HG03159 (cell line): ENCODE measurements around the gene NAGLU.
"Not testable (repeated sequence)": the region's sequence is repeated elsewhere in the genome, so short reads cannot be mapped to it uniquely, and the experiment has no call there.

Experiments used
- ATAC-seq: cut with Tn5 transposase; IDR thresholded peaks from one replicate; pipeline ENCODE4 v1.9.1; 2021; ENCODE audit warnings: mild to moderate bottlenecking, moderate library complexity; ENCODE audit not compliant: unreplicated experiment

The NAGLU gene

DNA sequence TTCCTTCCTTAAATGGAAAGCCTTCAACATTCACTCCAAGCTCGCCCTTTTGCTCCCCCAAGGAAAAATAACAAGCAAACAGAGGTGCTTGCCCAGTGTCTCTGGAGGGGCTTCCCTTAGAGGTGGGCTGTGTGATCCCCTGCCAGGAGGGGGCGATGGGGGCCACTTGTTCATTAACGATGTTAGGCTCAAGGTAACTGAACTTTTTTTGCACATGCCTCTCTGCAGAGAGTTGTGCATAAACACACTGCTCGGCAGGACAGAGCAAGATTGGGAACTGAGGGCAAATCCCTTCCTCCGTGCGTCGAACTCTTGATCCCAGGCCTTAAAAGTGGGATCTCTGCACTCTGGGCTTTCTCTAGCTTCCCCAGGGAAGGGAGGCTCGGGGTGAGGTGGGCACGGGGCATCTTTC, 15.5 kb upstream of the NAGLU start:
- ATAC-seq: no peak

DNA sequence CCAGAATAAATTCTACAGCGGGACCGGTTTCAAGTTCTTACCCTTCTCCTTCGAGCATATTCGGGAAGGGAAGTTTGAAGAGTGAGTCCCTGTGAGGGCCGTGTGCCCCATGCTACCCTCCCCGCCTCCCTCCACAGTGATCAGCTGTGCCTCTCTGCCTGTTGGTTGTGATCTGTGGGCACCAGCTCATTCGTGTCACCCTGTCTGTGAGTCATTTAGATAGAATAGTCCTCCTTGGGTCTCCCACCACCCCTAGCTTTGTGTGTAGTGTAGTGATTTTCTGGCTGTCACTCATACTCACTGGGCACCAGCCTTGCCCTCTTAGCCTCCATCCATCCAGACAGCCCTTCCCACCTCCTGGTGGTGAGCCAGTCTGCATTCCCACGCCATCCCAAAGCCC, 15.0 kb upstream of the NAGLU start:
- ATAC-seq: no peak

DNA sequence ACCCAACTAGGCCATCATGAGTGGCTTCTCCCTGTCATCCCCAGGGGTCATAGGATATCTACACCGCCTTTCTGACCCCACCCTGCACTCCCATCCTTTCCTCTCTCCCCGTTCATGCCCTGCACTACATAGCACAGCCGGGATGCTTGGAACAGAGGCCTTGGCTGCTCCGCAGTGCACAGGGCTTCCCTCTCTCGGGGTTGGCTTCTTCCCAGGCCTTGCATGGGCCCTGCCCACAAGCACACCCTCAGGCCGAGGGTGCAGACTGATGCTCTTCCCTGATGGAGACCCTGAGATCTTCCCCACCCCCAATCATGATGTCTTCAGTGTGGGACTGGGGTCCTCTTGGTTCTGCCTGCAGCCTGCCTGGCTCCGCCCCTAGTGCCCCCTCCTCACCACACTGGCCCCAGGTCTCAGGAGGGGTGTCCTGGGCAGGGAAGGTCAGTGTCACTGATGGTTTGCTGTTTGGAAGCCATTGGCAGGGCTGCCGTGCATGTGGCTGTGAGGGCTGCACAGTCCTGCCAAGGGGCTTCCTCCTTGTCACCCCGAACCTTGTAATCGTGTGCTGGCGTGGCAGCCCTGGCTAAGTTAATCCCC, 14.3 kb upstream of the NAGLU start:
- no peak for ATAC-seq

DNA sequence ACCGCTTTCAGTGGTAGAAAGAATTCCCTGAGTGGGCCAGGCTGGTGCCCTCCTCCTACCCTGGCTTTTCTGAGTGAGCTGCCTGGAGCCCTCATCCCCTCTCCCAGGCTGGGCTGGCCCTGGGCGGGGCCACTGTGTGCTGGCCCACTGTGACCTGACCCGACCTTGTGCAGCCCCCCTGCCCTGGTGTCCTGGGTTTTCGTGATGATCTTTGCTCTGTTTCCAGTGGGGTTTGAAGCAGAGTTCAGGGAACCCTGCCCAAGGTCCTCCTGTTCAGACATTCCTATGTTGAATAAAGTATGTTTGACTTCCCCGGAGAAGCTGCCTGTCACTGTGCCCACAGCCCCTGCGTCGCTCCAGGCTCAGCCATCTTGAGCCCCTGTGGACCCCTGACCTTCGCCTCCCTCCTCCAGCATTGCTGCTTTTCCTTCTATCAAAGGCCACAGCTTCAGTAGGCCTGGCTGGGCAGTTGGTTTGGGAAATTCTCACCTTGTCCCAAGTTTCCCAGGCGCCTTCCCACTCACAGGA, 13.7 kb upstream of the NAGLU start:
- no peak for ATAC-seq

DNA sequence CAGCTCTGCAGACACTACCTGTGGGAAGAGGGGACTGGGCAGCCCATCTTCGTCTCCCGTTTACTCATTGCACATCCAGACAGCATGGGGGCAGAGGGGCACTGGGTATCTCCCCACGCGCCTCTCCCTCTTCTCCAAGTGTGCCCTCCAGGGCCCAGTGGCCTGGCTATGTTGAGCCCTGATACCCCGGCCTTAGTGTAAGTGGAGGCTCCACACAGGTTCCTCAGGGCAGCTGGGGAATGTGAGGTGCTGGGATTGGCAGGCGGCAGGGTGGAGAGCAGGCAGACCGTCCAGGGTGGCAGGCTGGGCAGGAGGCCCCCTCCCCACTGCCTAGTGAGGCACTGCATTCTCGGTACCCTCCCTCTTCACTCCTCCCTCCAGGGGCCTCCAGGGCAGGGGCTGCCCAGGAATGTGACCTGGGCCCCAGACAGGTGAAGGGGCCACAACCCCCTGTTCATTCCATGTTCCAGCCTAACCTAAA, 13.2 kb upstream of the NAGLU start:
- no peak for ATAC-seq

DNA sequence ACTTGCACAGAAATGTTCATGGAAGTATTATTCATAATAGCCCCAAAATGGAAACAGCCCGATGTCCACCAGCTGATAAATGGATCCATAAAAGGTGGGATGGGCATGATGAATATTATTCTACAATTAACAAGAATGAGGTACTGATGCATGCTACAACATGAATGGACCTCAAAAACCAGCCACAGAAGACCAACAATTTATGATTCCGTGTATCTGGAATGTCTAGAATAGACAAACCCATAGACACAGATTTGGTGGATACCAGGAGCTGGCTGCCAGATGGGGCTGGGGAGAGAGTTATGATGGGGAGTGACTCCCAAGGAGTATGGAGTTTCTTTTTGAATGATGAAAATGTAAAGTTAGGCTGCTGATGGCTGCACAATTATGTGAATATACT, 10.8 kb upstream of the NAGLU start:
- ATAC-seq: no peak

DNA sequence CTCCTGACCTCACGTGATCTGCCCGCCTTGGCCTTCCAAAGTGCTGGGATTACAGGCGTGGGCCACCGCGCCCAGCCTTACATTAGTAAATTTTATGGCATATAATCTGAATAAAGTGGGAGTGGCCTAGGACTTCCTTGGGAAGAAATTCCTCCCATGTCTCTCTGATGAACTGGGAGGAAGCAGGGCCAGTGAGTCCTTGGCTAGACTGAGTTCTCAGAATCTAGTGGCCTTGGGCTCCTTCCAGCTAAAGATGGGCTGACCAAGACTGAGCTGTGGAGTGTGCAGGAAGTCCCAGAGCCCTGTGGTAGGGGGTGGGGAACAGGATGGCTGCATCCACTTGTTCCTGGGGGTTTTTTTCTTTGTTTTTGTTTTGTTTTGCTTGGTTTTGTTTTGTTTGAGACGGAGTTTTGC, 10.0 kb upstream of the NAGLU start:
- no peak for ATAC-seq

- no peak for ATAC-seq
These were observed 8.1 kb upstream of the NAGLU start for GRCh38 chr17:42527932-42528331.

DNA sequence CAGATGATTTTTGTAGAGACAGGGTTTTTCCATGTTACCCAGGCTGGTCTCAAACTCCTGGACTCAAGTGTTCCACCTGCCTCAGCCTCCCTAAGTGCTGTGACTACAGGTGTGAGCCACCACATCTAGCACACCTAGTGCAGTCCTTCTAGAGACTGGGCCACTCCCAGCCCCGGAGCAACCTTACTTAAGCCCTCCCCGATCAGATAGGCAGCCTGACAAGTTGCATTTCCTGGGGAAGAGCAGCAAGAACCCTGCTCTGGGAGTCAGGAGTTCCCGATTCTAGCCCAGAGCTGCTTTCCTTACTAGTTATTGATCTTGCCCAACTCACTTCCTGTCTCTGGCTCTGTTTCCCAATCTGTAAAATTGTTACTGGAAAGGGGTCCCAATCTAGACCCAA, 7.0 kb upstream of the NAGLU start:
- ATAC-seq: no peak

- no peak for ATAC-seq
These were observed 5.0 kb upstream of the NAGLU start for GRCh38 chr17:42530952-42531454.

DNA sequence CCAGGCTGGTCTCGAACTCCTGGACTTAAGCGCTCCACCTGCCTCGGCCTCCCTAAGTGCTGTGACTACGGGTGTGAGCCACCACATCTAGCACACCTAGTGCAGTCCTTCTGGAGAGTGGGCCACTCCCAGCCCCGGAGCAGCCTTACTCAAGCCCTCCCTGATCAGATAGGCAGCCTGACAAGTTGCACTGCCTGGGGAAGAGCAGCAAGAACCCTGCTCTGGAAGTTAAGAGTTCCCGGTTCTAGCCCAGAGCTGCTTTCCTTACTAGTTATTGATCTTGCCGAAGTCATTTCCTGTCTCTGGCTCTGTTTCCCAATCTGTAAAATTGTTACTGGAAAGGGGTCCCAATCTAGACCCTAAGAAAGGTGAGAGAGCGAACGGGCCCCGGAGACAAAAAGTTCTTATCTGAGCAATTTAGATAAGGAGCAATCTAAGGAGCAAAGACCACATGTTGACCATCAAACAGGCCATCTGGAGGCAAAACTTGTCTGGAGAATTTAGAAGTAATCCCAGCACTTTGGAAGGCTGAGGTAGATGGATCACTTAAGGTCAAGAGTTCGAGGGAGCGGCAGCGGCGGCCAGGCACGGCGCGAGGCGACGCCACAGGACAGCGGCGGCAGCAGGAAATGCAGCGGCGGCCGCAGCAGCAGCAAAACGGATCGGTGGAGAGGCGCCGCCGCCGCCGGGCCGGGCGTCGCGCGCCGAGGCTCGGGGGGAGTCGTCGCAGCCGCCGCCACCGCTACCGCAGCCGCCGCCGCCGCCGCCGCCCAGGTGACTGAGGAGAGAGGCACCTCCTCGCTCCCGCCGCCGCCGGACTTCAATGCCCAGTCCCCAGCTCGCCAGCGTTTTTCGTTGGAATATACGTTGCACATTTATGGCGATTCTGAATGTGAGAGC, 4.3 kb upstream of the NAGLU start:
- no peak for ATAC-seq

DNA sequence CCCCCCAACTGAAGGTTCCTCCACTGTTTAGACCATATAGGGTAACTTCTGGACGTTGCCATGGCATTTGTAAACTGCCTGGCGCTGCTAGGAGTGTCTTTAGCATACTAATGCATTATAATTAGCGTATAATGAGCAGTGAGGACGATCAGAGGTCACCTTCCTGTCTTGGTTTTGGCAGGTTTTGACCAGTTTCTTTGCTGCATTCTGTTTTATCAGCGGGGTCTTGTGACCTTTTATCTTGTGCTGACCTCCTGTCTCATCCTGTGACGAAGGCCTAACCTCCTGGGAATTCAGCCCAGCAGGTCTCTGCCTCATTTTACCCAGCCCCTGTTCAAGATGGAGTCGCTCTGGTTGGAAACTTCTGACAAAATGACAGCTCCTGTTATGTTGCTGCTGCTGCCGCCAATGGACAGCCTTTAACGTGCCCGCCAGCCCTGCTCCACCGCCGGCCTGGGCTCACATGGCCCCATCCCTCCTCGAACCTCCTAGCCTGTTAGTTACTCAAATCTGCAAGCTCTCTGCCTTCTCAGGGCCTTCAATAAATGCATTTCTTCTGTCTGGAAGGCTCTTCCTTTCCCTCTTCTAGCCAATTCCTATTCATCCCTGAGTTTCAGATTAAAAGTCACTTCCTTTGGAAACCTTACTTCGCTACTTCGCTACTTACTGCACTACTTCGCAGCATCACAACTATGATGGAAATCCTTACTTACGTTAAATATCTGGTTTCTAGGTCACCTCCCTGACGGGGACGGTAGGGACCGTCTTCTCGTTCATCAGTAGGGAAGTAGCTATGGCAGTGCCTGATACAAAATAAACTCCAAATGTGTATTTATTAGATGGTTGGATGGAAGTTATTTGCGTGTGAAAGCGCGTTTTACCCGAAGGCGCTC, 640 bp upstream of the NAGLU start:
- ATAC-seq: no peak

GRCh38 chr17:42536372-42537155, 523 bp downstream of the NAGLU start:
- peak; percentile 48 for ATAC-seq

DNA sequence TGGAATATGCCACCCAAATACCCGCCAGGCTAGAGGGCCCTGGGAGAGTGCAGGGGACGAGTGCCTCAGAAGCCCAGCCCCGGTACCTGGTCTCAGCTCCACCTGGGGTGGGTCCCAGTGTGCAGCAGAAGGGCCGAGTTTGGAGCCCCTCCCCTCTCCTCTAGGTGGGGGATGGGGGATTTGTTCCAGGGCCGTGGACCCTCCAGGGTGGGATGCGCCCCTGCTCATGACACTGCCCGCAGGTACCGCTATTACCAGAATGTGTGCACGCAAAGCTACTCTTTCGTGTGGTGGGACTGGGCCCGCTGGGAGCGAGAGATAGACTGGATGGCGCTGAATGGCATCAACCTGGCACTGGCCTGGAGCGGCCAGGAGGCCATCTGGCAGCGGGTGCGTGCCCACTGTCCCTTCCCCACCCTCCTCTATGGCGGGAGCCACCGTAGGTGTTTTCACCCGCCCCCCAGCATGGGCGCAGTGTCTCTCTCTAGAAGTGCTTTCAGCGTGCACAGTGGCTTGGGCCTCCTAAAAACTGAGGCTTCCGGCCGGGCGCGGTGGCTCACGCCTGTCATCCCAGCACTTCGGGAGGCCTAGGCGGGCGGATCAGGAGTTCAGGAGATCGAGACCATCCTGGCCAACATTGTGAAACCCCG, 1.2 kb downstream of the NAGLU start:
- ATAC-seq: no peak

DNA sequence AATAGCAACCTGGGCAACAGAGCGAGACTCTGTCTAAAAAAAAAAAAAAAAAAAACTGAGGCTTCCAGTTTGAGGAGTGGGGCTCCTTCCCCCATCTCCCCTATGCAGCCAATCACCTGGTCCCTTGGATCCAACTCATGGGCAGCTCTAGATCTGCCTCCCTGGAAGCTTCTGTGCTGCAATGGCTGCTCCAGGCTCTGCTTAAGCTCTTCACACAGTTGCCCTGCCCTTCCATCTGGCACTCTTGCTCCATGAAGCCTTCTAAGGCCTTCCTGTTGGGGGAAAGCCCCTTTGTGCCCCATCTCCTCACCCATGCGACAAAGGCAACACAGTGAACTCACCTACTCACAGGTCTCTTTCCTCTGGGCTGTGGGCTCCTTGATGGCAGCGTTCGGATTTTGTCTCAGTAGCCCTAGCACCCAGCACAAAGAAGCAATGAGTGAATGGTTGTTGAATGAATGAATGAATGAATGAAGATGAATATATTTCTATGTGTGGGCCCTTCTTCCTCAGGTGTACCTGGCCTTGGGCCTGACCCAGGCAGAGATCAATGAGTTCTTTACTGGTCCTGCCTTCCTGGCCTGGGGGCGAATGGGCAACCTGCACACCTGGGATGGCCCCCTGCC, 1.9 kb downstream of the NAGLU start:
- no peak for ATAC-seq

- ATAC-seq: no peak
These were observed 2.4 kb downstream of the NAGLU start for GRCh38 chr17:42538482-42538881.

DNA sequence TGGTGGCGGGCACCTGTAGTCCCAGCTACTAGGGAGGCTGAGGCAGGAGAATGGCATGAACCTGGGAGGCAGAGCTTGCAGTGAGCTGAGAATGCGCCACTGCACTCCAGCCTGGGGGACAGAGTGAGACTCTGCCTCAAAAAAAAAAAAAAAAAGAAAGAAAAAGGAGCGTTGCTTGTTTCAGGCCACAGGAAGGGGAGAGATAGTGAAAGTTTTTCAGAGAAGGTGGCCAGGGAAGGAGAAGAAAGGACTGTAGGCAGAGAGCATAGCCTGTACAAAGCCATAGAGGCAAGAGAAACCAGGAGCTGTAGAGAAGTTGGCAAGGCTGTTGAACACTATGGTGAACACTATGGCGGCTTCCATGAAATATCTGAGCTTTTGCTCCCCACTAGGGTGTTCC, 4.5 kb downstream of the NAGLU start:
- not testable (repeated sequence) for ATAC-seq

GRCh38 chr17:42541041-42541833, 5.2 kb downstream of the NAGLU start:
- no peak for ATAC-seq
